Measurements from ENCODE around the gene CYP4A22. TPM values are rescaled to one million over a fixed set of nuclear protein-coding genes. Genes with fewer than 3 reads are reported as not detected.
A peak's percentile ranks its signal among the peaks of the same experiment; 100 is the strongest.

The CYP4A22 gene
- polyA plus RNA-seq, 3 donors = not detected

DNA sequence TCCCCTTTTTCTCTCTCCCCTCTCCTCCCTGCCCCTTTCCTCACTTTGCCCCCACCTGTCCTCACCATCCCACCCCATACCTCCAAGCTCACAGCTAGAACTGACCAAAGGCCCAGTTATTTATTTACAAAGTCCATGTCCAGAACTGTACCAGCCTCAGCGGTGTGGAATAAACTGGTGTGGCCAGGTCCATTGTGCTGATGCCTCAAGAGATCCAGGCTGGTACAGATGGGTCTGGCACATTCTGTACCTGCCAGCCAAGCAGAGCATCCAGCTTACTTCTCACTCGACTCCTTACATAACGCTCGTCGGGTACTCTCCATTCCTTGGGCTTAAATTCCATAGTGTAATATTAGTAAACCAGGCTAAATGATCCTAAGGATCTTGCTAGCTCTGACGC, 40.8 kb downstream of the CYP4A22 start:
- Histone ChIP-seq H3K4me1 (ENCODE audit: control insufficient read depth in 1 of 2, insufficient read depth in 2 of 2, low read length in 2 of 2) (peaks cover 7 to 12% of the 10 kb centered on the region in 2 donors), H3K36me3 (replicated peaks in 1 of 2; ENCODE audit: control insufficient read depth in 1 of 2, insufficient read depth in 2 of 2, low read length in 2 of 2) (no peaks in the 10 kb centered on the region), H3K79me2 (ENCODE audit: insufficient read depth, low read length) (no peaks in the 10 kb centered on the region), H3K27ac (ENCODE audit: low read depth in 1 of 2, low read length in 2 of 2) (no peak overlapping the region), H3K4me2 (replicated peaks; ENCODE audit: extremely low read depth, low read length, poor library complexity, severe bottlenecking) (no peak overlapping the region), H3K9me3 (replicated peaks in 1 of 2; ENCODE audit: control insufficient read depth in 1 of 2, insufficient read depth in 1 of 2, low read length in 2 of 2) (no peaks in the 10 kb centered on the region), H4K20me1 (ENCODE audit: insufficient read depth, low read length) (no peaks in the 10 kb centered on the region), H3K4me3 (replicated peaks in 1 of 3; ENCODE audit: low read depth in 2 of 3, low read length in 3 of 3) (no peak overlapping the region), H2AFZ (ENCODE audit: insufficient read depth, low read depth, low read length, poor library complexity, severe bottlenecking) (no peak overlapping the region), H3K9ac (ENCODE audit: insufficient read depth, low read length, poor library complexity, severe bottlenecking) (no peak overlapping the region), H3K27me3 (ENCODE audit: control insufficient read depth in 2 of 2, insufficient read depth in 2 of 2, low read length in 2 of 2) (peaks cover 0 to 13% of the 10 kb centered on the region in 2 donors)
- intact Hi-C loops (cut with micrococcal nuclease) = no loop called here
- peaks cover 0 to 2% (median 0%) of the 10 kb centered on the region in 7 donors for H3K9me3 Mint-ChIP-seq
- peaks cover 14% of the 10 kb centered on the region for H3K4me1 Mint-ChIP-seq
- H3K27ac Mint-ChIP-seq = no peak overlapping the region
- peaks cover 14 to 31% (median 18%) of the 10 kb centered on the region in 3 donors for H3K27me3 Mint-ChIP-seq (ENCODE audit: low read depth in 3 of 3)
- 91% methylated on average over 1 of the region's 6 CpGs for WGBS (ENCODE audit: insufficient coverage)
- TF ChIP-seq, protein P1, sequence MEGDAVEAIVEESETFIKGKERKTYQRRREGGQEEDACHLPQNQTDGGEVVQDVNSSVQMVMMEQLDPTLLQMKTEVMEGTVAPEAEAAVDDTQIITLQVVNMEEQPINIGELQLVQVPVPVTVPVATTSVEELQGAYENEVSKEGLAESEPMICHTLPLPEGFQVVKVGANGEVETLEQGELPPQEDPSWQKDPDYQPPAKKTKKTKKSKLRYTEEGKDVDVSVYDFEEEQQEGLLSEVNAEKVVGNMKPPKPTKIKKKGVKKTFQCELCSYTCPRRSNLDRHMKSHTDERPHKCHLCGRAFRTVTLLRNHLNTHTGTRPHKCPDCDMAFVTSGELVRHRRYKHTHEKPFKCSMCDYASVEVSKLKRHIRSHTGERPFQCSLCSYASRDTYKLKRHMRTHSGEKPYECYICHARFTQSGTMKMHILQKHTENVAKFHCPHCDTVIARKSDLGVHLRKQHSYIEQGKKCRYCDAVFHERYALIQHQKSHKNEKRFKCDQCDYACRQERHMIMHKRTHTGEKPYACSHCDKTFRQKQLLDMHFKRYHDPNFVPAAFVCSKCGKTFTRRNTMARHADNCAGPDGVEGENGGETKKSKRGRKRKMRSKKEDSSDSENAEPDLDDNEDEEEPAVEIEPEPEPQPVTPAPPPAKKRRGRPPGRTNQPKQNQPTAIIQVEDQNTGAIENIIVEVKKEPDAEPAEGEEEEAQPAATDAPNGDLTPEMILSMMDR (IDR thresholded peaks at IDR 0.05) = no peak
- no peaks in the 10 kb centered on the region for H3K36me3 Mint-ChIP-seq
- DNase-seq = no peak
- H3K4me3 Mint-ChIP-seq = no peak overlapping the region

DNA sequence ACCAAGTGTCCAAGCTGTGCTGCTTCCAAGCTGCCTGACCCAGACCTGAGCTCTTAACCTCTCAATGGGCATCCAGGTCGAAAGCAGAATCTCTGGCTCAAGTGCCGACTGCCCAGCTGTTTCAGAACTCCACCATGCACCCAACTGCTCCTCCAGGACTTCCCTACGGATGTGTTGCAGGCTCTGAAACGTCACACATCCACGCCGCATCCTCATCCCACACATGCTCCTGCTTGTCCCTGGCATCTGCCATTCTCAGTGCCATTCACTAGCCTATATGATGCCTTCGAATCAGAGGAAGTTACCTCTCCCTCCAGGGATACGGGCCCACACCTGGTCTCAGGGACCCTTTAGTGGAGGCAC, 41.4 kb downstream of the CYP4A22 start:
- Mint-ChIP-seq H3K27ac (peak overlapping the region in 1 of 7 donors; percentile 26), H3K36me3 (no peaks in the 10 kb centered on the region), H3K9me3 (peaks cover 0 to 2% (median 0%) of the 10 kb centered on the region in 7 donors), H3K4me1 (peaks cover 14% of the 10 kb centered on the region), H3K4me3 (no peak overlapping the region), H3K27me3 (ENCODE audit: low read depth in 3 of 3) (peaks cover 14 to 31% (median 18%) of the 10 kb centered on the region in 3 donors)
- H3K27ac ChIP-seq (ENCODE audit: low read depth in 1 of 2, low read length in 2 of 2) = no peak overlapping the region
- H3K4me1 ChIP-seq (ENCODE audit: control insufficient read depth in 1 of 2, insufficient read depth in 2 of 2, low read length in 2 of 2) = peaks cover 7 to 12% of the 10 kb centered on the region in 2 donors
- peak overlapping the region; percentile 83 for H3K4me2 ChIP-seq (replicated peaks; ENCODE audit: extremely low read depth, low read length, poor library complexity, severe bottlenecking)
- no peaks in the 10 kb centered on the region for H3K9me3 ChIP-seq (replicated peaks in 1 of 2; ENCODE audit: control insufficient read depth in 1 of 2, insufficient read depth in 1 of 2, low read length in 2 of 2)
- H3K4me3 ChIP-seq (replicated peaks in 1 of 3; ENCODE audit: low read depth in 2 of 3, low read length in 3 of 3) = peak overlapping the region in 1 of 3 experiments; percentile 67
- H3K27me3 ChIP-seq (ENCODE audit: control insufficient read depth in 2 of 2, insufficient read depth in 2 of 2, low read length in 2 of 2) = peaks cover 0 to 13% of the 10 kb centered on the region in 2 donors
- H3K9ac ChIP-seq (ENCODE audit: insufficient read depth, low read length, poor library complexity, severe bottlenecking) = no peak overlapping the region
- no peaks in the 10 kb centered on the region for H4K20me1 ChIP-seq (ENCODE audit: insufficient read depth, low read length)
- H3K79me2 ChIP-seq (ENCODE audit: insufficient read depth, low read length) = no peaks in the 10 kb centered on the region
- TF ChIP-seq, protein P1 (IDR thresholded peaks at IDR 0.05) = no peak
- intact Hi-C loops (cut with micrococcal nuclease) = no loop called here
- 83% methylated on average over 8 of the region's 8 CpGs for WGBS (ENCODE audit: insufficient coverage)
- no peak overlapping the region for H2AFZ ChIP-seq (ENCODE audit: insufficient read depth, low read depth, low read length, poor library complexity, severe bottlenecking)
- no peaks in the 10 kb centered on the region for H3K36me3 ChIP-seq (replicated peaks in 1 of 2; ENCODE audit: control insufficient read depth in 1 of 2, insufficient read depth in 2 of 2, low read length in 2 of 2)
- DNase-seq = no peak

Measured in CD14-positive monocyte (primary cell).